IMR-90 (cell line): ENCODE results near the gene ANKS3.

ENCODE experiments used
- BHLHE40 ChIP-seq: fragments of 150-350 bp; IDR thresholded peaks from 2 replicates; pipeline ENCODE4 v1.6.1; 2016; ENCODE audit warnings: mild to moderate bottlenecking, low read depth, low read length
- CEBPB ChIP-seq: IDR thresholded peaks from 2 replicates; pipeline ENCODE4 v1.6.1; 2012; ENCODE audit warnings: low read depth, low read length, improper control_type of control experiment
- CHD1 ChIP-seq: IDR thresholded peaks from 2 replicates; pipeline ENCODE4 v1.6.1; 2012; ENCODE audit warnings: low read depth, low read length, improper control_type of control experiment
- CTCF ChIP-seq: conservative IDR thresholded peaks from 2 replicates; pipeline ENCODE4 v1.5.1; 2012; ENCODE audit warnings: mild to moderate bottlenecking, low read depth, low read length, improper control_type of control experiment
- ELK1 ChIP-seq: fragments of 150-350 bp; IDR thresholded peaks from 2 replicates; pipeline ENCODE4 v1.6.1; 2016; ENCODE audit warnings: low read depth, mild to moderate bottlenecking, low read length, moderate library complexity, borderline replicate concordance
- FOS ChIP-seq: fragments of 150-350 bp; IDR thresholded peaks from 2 replicates; pipeline ENCODE4 v1.6.1; 2016; ENCODE audit warnings: low read depth, low read length
- MAFK ChIP-seq: IDR thresholded peaks from 2 replicates; pipeline ENCODE4 v1.6.1; 2012; ENCODE audit warnings: low read depth, low read length, improper control_type of control experiment
- MAZ ChIP-seq: IDR thresholded peaks from 2 replicates; pipeline ENCODE4 v1.6.1; 2012; ENCODE audit warnings: low read depth, mild to moderate bottlenecking, low read length, improper control_type of control experiment, moderate library complexity, borderline replicate concordance
- POLR2A ChIP-seq: IDR thresholded peaks from 2 replicates; pipeline ENCODE4 v1.6.1; 2012; ENCODE audit warnings: mild to moderate bottlenecking, low read depth, low read length
- RAD21 ChIP-seq: IDR thresholded peaks from 2 replicates; pipeline ENCODE4 v1.6.1; 2012; ENCODE audit warnings: low read length, improper control_type of control experiment
- RCOR1 ChIP-seq: IDR thresholded peaks from 2 replicates; pipeline ENCODE4 v1.6.1; 2012; ENCODE audit warnings: mild to moderate bottlenecking, low read length, improper control_type of control experiment; ENCODE audit not compliant: insufficient replicate concordance
- SMC3 ChIP-seq: fragments of 150-350 bp; IDR thresholded peaks from 2 replicates; pipeline ENCODE4 v1.6.1; 2016; ENCODE audit warnings: low read depth, mild to moderate bottlenecking, antibody characterized with exemption, low read length, moderate library complexity
- USF2 ChIP-seq: fragments of 150-350 bp; IDR thresholded peaks from 2 replicates; pipeline ENCODE4 v1.6.1; 2017; ENCODE audit warnings: mild to moderate bottlenecking, antibody characterized with exemption, low read length, low read depth

- no peak for TF ChIP-seq CTCF
- TF ChIP-seq POLR2A = no peak
- no peak for TF ChIP-seq RCOR1
- no peak for TF ChIP-seq CEBPB
- TF ChIP-seq RAD21 = no peak
- no peak for TF ChIP-seq BHLHE40
- no peak for TF ChIP-seq CHD1
- no peak for TF ChIP-seq MAFK
- no peak for TF ChIP-seq SMC3
- no peak for TF ChIP-seq FOS
- TF ChIP-seq ELK1 = no peak
- no peak for TF ChIP-seq MAZ
- no peak for TF ChIP-seq USF2
Measured at GRCh38 chr16:4733211-4733742, 794 bp downstream of the ANKS3 start.
